Glomerular endothelial cell (primary cell): ENCODE results near the gene PDLIM7. TPM values are rescaled to one million over a fixed set of nuclear protein-coding genes. Genes with fewer than 3 reads are reported as not detected.

Experiments used
- DNase-seq: peaks from one replicate; pipeline ENCODE4 v3.0.0-alpha.2; 2011; ENCODE audit warnings: low read depth, low spot score; ENCODE audit errors: extremely low read depth
- total RNA-seq: library from RNA; depleted of rRNA; stranded (reverse); fragments of >200 nt; gene quantifications from 2 replicates; pipeline ENCODE4 v1.2.3, GENCODE V29; 2015

The PDLIM7 gene
- total RNA-seq, 1 donor from 2014 or later = 341 TPM

GRCh38 chr5:177459819-177460628, 37.4 kb downstream of the PDLIM7 start:
- no peak for DNase-seq

GRCh38 chr5:177459357-177459756, 38.0 kb downstream of the PDLIM7 start:
- DNase-seq = no peak

DNA sequence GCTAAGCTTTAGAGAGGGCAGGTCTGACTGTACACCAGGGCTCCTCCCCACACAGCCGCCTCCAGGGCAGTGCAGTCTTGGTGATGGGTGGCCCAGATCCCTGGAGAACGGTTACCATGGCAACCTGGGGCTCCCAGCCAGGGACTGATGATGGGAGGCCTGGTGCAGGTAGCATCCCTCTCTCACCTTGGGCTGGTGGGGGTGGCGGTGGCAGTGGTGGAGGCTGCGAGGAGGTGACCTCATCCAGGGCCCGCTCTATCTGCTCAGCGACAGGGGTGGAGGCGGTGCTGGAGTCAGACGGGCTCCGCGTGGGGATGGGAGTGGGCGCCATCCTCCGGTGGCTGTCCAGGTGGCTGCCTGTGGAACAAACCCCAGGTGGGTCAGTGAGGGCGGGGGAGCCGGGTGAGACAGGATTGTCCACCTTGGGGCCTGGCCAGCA, 38.5 kb downstream of the PDLIM7 start:
- DNase-seq = no peak

DNA sequence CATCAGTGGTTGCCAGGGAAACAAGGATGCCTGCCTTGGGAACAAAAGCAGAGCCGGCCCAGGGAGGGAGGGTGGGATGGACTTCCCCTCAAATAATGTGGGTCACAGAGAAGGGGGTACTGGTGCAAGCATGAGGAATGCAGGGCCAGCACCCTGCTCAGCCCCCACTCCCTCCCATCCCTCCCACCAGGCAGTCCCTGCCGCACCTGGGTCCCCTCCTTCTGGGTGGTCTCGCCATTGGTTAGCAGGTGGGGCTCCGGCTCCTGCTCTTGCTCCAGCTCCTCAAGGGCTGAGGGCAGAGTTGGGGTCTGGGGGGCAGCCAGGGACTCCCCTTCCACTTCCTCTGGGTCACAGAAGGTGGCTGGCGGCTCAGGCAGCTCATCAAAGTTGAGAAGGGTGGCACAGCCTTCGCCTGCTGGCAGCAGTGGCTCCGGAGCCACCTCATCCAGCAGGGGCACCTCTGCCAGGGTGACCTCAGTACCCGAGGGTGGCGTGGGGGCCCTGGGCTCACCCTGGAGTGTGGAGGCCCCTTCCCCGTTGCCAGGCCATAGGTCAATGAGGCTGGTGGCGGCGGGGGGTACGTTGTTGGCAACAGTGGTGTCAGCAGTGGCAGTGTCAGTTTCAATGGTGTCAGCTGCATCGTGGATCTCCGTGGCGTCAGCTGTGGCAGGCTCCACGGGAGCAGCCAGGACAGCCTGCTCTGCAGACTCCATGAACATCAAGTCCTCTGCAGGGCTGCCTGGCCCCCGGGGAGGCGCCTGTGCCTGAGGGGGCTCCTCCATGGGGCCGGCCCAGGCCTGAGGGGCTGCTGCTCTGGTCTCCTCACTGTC, 39.3 kb downstream of the PDLIM7 start:
- DNase-seq = no peak

DNA sequence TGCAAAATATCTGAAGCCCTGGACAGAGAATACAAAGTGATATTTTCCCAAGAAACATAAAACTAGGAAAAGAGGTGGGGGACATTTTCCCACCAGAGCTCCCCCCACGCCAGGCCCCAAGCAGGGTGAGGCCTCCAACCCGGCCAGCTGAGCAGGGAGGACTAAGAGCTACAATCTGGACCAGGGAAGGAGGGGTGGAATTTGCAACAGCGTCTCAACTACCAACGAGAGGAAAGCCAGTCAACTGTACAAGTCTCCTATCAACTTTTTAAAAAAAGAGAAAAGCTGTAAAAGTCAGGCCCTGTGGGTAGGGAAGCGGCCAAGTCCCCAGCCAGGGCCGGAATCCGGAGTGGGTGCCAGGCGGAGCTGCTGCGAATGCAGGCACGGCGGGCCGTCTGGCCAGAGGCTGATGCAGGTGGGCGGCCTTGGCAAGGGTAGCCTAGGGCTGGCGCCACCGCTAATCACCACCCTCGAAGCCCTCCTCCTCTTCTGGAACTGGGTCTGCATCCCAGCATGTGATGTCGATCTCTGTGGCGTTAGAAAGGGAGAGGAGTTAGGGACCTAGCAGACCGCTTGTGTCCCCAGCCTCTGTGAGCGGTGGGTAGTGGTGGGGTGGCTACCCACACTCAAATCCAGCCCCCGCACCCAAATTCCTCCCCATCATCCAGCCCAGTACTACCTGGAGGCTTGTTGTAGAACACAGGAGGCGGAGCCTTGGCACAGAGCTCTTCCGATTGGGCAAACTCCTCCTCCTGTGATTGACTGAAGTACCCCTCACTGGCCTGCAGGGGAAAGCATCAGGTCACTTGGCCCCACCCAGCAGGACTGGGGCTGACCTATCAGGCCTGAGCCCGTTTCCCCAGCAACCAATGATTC, 40.2 kb downstream of the PDLIM7 start:
- peak; percentile 74 for DNase-seq

DNA sequence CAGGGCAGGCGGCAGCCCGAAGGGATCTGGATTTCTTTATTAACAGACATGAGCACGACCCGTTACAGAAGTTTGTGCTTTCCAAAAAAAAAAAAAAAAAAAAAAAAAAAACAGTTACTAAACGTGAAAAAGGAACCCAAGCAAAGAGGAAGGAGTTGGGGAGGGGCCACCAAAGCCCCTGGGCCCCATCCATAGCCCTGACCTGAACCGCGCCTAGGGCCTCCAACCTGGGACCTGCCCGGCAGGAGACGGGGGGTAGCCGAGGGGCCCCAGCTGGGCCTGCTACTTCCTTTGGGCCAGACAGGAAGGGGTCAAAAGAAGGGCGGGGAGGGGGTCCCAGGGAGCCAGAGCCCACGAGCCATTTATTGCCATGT, 40.8 kb downstream of the PDLIM7 start:
- DNase-seq = no peak

DNA sequence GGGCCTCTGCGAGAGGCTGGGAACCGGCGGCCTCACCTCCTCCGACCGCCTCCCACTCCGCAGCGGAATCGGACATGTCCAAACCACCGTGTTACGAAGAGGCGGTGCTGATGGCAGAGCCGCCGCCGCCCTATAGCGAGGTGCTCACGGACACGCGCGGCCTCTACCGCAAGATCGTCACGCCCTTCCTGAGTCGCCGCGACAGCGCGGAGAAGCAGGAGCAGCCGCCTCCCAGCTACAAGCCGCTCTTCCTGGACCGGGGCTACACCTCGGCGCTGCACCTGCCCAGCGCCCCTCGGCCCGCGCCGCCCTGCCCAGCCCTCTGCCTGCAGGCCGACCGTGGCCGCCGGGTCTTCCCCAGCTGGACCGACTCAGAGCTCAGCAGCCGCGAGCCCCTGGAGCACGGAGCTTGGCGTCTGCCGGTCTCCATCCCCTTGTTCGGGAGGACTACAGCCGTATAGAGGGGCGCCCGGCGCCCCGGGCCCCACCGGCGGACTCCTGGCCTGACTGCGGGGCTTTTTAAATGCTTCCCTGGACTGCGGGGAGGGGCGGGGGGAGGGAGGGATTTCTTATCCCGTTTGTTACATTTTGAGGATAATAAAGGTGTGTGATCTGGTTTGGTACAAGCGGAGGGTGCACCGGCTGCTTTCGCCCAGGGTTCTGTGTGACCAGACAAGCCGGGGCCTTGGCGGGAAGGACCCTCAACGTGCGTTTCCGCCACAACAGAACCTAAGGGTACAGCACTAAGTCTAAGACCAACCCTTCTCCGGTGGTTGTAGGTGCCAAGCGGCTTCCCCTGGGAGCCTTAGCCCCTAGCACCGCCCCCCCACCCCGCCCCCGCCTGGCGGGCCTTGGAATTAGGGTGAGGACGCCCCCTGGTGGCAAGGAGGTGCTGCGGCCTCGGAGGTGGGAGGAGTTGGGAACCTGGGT, 41.5 kb downstream of the PDLIM7 start:
- DNase-seq = no peak

DNA sequence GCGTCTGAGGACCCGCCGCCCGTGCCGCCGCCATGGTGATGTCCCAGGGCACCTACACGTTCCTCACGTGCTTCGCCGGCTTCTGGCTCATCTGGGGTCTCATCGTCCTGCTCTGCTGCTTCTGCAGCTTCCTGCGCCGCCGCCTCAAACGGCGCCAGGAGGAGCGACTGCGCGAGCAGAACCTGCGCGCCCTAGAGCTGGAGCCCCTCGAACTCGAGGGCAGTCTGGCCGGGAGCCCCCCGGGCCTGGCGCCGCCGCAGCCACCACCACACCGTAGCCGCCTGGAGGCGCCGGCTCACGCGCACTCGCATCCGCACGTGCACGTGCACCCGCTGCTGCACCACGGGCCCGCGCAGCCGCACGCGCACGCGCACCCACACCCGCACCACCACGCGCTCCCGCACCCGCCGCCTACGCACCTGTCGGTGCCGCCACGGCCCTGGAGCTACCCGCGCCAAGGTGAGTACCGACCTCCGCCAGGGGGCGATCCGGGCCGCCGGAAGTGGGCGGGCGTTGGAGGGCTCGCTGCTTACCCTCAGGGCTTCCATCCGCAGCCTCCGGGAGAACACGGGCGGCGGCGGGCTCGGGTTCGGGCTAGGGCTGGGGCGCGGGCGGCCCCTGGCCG, 42.3 kb downstream of the PDLIM7 start:
- no peak for DNase-seq

DNA sequence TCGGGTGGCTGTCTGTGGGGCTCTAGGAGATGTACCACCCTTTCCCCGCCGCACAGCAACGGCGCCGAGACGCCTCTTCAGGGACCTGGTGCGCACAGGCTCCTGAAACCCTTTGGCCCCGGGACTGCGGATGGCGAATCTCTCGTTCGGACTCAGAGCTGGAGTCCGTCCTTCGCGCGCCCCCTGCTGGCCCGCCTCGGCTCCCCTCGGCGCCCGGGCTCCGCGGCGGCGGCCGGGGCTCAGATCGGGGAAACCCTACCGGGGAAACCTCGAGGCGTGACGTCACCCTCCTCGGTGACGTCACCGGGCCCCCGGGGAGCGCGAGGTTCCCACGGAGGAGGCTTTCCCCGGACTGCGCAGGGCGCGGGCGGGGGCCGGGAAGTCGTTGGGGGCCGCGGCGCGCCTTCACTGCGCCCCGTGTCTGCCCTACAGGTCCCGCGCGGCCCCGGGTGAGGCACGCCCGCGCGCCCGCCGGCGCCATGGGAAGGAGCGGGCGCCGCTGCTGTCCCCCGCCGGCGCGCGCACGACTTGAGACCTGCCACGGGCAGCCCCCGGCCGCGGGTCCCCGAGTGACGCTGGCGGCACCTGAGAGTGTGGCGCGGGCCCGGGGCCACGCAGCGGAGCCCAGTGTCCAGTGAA, 42.9 kb downstream of the PDLIM7 start:
- no peak for DNase-seq

DNA sequence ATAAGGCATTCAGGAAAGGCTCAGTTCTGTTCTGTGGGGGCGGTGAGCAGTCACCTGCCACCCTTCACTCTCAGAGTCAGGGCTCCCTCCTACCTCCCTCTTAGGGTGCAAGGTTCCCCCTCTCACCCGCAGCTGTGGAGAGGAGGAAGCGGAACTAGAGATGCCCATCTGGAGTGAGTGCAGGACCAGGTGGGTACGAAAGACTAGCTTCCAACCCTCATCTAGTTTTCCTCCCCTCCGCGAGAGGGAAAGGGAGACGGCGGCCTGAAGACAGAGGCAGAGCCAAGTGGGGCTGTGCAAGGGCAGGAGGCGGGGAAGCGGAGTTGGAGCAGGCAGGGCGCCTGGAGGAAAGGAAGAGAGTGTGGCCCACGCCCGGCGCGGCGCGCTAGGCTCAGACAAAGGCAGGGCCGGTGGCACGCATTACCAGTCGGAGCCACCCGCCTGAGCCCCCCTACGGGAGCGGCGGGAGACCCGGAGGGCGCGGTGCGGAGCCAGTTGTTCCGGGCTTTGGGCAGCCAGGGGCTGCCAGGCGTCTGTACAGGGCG, 43.5 kb downstream of the PDLIM7 start:
- no peak for DNase-seq

DNA sequence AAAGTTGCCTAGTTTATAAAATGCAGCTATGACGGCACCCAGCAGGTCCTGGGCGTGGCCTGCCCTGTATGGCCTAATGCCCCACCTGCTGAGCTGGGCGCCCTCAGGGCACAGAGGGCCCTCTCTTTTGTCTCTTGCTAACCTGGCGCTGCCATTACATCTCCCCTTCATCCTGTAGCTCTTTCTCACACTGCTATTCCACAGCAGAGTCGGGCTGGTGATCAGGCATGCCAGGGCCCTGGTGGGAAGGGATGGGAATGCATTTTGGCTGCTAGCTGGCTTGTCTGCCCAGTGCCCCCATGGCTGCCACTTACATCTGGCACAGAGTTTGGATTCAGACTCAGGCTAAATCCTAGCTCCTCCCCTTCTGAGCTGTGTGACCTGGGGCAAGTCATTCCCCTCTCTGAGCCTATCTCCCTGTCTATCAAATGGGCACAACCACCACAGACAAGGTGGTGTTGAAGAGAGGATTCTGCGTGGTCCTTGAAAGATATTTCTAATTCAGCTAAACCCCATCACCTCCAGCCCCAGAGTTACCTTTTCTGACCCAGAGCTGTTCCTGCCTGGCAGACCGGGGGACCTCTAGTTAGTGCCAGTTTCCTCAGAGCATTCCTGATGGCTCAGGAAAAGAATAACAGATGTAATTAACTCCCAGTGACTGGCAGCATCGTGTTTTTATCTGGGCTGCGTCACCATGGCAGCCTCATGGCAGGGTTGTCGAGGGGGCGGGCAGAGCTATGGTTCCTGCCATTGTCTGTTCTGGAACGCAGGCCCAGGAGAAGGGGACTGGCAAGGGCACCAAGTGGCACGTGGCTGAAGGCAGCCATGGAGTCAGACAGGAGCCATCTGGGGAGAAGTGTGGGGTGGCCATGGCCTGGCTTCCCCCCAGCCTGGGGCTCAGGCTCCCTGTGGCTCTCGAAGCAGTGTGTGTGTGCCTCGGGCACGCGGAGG, 44.4 kb downstream of the PDLIM7 start:
- DNase-seq = no peak

- no peak for DNase-seq
Observed at GRCh38 chr5:177450667-177451424, 46.6 kb downstream of the PDLIM7 start.

- DNase-seq = no peak
Observed at GRCh38 chr5:177449140-177450061, 48.0 kb downstream of the PDLIM7 start.

DNA sequence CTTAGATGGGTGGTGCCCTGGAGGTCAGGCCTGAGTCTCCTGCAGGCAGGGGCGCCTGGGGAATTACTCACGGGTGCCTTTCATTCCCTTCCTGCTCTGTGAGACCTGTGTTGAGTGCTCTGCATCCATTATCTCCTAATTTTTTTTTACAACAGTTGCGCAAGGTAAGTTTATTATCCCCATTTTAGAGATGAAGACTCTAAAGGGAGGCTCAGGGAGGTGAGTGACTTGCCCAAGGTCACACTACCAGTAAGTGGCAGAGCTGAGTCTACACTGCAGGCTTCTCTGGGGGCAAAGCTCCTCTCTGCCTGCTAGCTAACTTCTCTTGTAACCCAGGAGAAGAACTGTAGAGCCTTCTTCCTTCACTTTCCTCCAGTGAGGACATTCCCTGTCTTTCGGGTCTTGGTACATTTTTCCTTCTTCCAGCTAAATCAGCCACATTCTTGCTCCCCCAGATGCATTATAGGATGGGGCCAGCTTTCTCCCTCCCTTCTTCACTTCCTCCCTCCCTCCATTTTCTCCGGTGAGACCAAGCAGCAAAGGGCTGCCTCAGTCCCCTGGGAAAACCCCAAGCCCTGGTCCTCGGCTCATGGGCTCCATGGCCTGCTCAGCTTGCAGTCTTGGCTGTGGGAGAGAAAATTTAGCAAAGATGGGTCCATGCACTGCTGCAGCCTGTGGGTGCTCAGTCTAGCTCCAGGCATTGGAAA, 49.0 kb downstream of the PDLIM7 start:
- DNase-seq = no peak

GRCh38 chr5:177447611-177448243, 49.7 kb downstream of the PDLIM7 start:
- no peak for DNase-seq
